Bone marrow (tissue), 2 donors: Measurements from ENCODE around the gene MANBA.

Experiments
- DNase-seq, 2 donors: peaks; one replicate each; lab custom pipeline; 2025; lab: John Stamatoyannopoulos, UW

Gene MANBA

GRCh38 chr4:102592256-102592655, 168.5 kb downstream of the MANBA start:
- DNase-seq, result no peak

- DNase-seq, result no peak
Measured at GRCh38 chr4:102589743-102590142, 171.0 kb downstream of the MANBA start.

- no peak for DNase-seq
Measured at GRCh38 chr4:102586644-102587021, 174.1 kb downstream of the MANBA start.

GRCh38 chr4:102586002-102586643, 174.6 kb downstream of the MANBA start:
- no peak for DNase-seq

GRCh38 chr4:102585329-102585728, 175.4 kb downstream of the MANBA start:
- no peak for DNase-seq

- no peak for DNase-seq
Measured at GRCh38 chr4:102584091-102584490, 176.7 kb downstream of the MANBA start.
